Lung (tissue), 12 donors: ENCODE results near the gene IGBP1. TPM values are rescaled to one million over a fixed set of nuclear protein-coding genes. Genes with fewer than 3 reads are reported as not detected.

Source experiments
- ATAC-seq: fragments of 200-7000 bp; cut with Tn5 transposase; one replicate; pipeline ENCODE4 v1.9.1; 2020; ENCODE audit warnings: moderate number of reproducible peaks; ENCODE audit not compliant: insufficient read depth, low FRiP score
- DNase-seq, 3 donors: peaks; one replicate each; pipeline ENCODE4 v3.0.0-alpha.2; 2013 to 2017
- H3K27ac ChIP-seq, 2 donors: one replicate each; pipeline ENCODE4 v1.5.1; 2013; ENCODE audit warnings: mild to moderate bottlenecking in 2 of 2, moderate library complexity in 2 of 2, control low read depth in 1 of 2, inconsistent platforms in 1 of 2, low read depth in 1 of 2, low read length in 1 of 2
- H3K27me3 ChIP-seq, 3 donors: one replicate each; pipeline ENCODE4 v1.5.1; 2013; ENCODE audit warnings: low read length in 2 of 3; ENCODE audit not compliant: control insufficient read depth in 3 of 3, insufficient read depth in 3 of 3
- H3K36me3 ChIP-seq, 4 donors: one replicate each; pipeline ENCODE4 v1.5.1; 2013; ENCODE audit warnings: low read length in 4 of 4, mild to moderate bottlenecking in 1 of 4, moderate library complexity in 1 of 4; ENCODE audit not compliant: control insufficient read depth in 4 of 4, insufficient read depth in 4 of 4
- H3K4me1 ChIP-seq, 5 donors: one replicate each; pipeline ENCODE4 v1.5.1; 2013; ENCODE audit warnings: low read length in 5 of 5, mild to moderate bottlenecking in 2 of 5, moderate library complexity in 1 of 5; ENCODE audit not compliant: control insufficient read depth in 5 of 5, insufficient read depth in 5 of 5
- H3K4me3 ChIP-seq: one replicate; pipeline ENCODE4 v1.5.1; 2013; ENCODE audit warnings: mild to moderate bottlenecking, control low read depth, moderate library complexity
- H3K9ac ChIP-seq, 2 donors: one replicate each; pipeline ENCODE4 v1.5.1; 2013; ENCODE audit warnings: low read length in 2 of 2, control low read depth in 1 of 2; ENCODE audit not compliant: insufficient read depth in 1 of 2
- H3K9me3 ChIP-seq, 4 donors: one replicate each; pipeline ENCODE4 v1.5.1; 2013; ENCODE audit warnings: low read length in 3 of 4, mild to moderate bottlenecking in 1 of 4, moderate library complexity in 1 of 4; ENCODE audit not compliant: control insufficient read depth in 4 of 4, insufficient read depth in 3 of 4
- CTCF ChIP-seq: IDR thresholded peaks from 2 replicates; pipeline ENCODE4 v1.5.1; 2012; ENCODE audit warnings: mild to moderate bottlenecking; ENCODE audit errors: control extremely low read depth, extremely low read depth
- WGBS, 2 donors: extraction: QIAGEN DNeasy Blood & Tissue Kit; methylation state at CpG; one replicate each; pipeline ENCODE4 v1.1.7; 2013; 5-methylcytosine and 5-hydroxymethylcytosine counted together
- polyA plus RNA-seq, 2 donors: library from polyadenylated mRNA; stranded (reverse); fragments of 200-250 nt; gene quantifications; one replicate each; pipeline ENCODE4 v1.2.1, GENCODE V29; 2013
- total RNA-seq, 2 donors: library from RNA; depleted of rRNA in 1 of 2; stranded (reverse); fragments of >200 nt in 1 of 2; gene quantifications; one replicate each; pipeline ENCODE4 v1.2.1, GENCODE V29; 2014 to 2021
- donor health status: control.
- donor health status: control.
- donor health status: Bipolar disorder and iron deficiency.
- donor health status: healthy.
- donor health status: DM: yes; HTN: yes; CAD: no.

IGBP1 gene
- total and polyA plus RNA-seq, 4 donors, result 35.5 to 69.1 (median 38.3) TPM

GRCh38 chrX:70124678-70125077 is 8.6 kb upstream of the IGBP1 start:
- no peak for TF ChIP-seq CTCF
- ATAC-seq, result no peak
- WGBS, 2 donors, result 88 to 92% methylated on average over 2 of the region's 2 CpGs

GRCh38 chrX:70128071-70128470 is 5.2 kb upstream of the IGBP1 start:
- DNase-seq, result no peak
- Histone ChIP-seq H3K4me3 (no peak overlapping the region), H3K4me1 (no peaks in the 10 kb centered on the region), H3K9ac (no peak overlapping the region), H3K9me3 (peaks cover 0 to 1% (median 0%) of the 10 kb centered on the region in 4 donors), H3K27ac (no peak overlapping the region), H3K36me3 (no peaks in the 10 kb centered on the region), H3K27me3 (peaks cover 0 to 2% (median 0%) of the 10 kb centered on the region in 3 donors)
- ATAC-seq, result no peak
- 68 to 85% methylated on average over 7 to 9 of the region's 9 CpGs for WGBS, 2 donors
- TF ChIP-seq CTCF, result no peak

More at GRCh38 chrX:70124678-70125077, 8.6 kb upstream of the IGBP1 start:
- peaks cover 0 to 3% (median under 1%) of the 10 kb centered on the region in 3 donors for H3K27me3 ChIP-seq
- no peaks in the 10 kb centered on the region for H3K36me3 ChIP-seq
- H3K27ac ChIP-seq, result no peak overlapping the region
- H3K4me3 ChIP-seq, result no peak overlapping the region
- peaks cover 0 to 2% (median 0%) of the 10 kb centered on the region in 4 donors for H3K9me3 ChIP-seq
- H3K4me1 ChIP-seq, result no peaks in the 10 kb centered on the region
- H3K9ac ChIP-seq, result no peak overlapping the region
- no peak for DNase-seq

- peaks cover 0 to 7% (median 2%) of the 10 kb centered on the region in 4 donors for H3K9me3 ChIP-seq
- no peak for DNase-seq
- WGBS, 2 donors, result 22 to 35% methylated on average over 1 of the region's 1 CpG
- no peak for ATAC-seq
- peaks cover 0 to 2% (median 0%) of the 10 kb centered on the region in 3 donors for H3K27me3 ChIP-seq
- H3K4me3 ChIP-seq, result no peak overlapping the region
- H3K36me3 ChIP-seq, result no peaks in the 10 kb centered on the region
- H3K4me1 ChIP-seq, result peaks cover 0 to 5% (median 0%) of the 10 kb centered on the region in 5 donors
- H3K9ac ChIP-seq, result no peak overlapping the region
- no peak for TF ChIP-seq CTCF
- no peak overlapping the region for H3K27ac ChIP-seq
Measured at GRCh38 chrX:70129816-70130215, 3.4 kb upstream of the IGBP1 start.

GRCh38 chrX:70132224-70132623 is 1.0 kb upstream of the IGBP1 start:
- Histone ChIP-seq H3K9ac (no peak overlapping the region), H3K4me3 (no peak overlapping the region), H3K9me3 (peaks cover 0 to 7% (median 2%) of the 10 kb centered on the region in 4 donors), H3K27me3 (peaks cover 0 to 2% (median 0%) of the 10 kb centered on the region in 3 donors), H3K4me1 (peaks cover 0 to 8% (median 0%) of the 10 kb centered on the region in 5 donors), H3K36me3 (no peaks in the 10 kb centered on the region), H3K27ac (no peak overlapping the region)
- TF ChIP-seq CTCF, result no peak
- DNase-seq, result peak in 2 of 3 donors; percentile 1 to 12
- ATAC-seq, result no peak
- 40 to 57% methylated on average over 4 of the region's 4 CpGs for WGBS, 2 donors
